Panc1 (cell line): ENCODE data around the gene TEDC2. TPM values are rescaled to one million over a fixed set of nuclear protein-coding genes. Genes with fewer than 3 reads are reported as not detected.
"Not testable (repeated sequence)": the region's sequence is repeated elsewhere in the genome, so short reads cannot be mapped to it uniquely, and the experiment has no call there.

Experiments used
- ATAC-seq: fragments of 200-7000 bp; cut with Tn5 transposase; 2 replicates; pipeline ENCODE4 v1.9.1; 2020; ENCODE audit warnings: mild to moderate bottlenecking, moderate library complexity
- BruUV-seq: library from RNA; stranded (reverse); fragments of 400-500 nt; replicated peaks from 2 replicates; lab custom pipeline; 2021; lab: Mats Ljungman, UMichigan
- CTCF ChIA-PET: fragments of 300-600 bp; sonication (Branson Sonifier 250); formaldehyde crosslinking; loops from one replicate; lab custom pipeline; 2022; ENCODE audit warnings: antibody characterized with exemption; lab: Charles Lee
- POLR2A ChIA-PET: fragments of 300-600 bp; sonication (Branson Sonifier 250); formaldehyde crosslinking; loops from one replicate; lab custom pipeline; 2022; ENCODE audit warnings: antibody characterized with exemption; lab: Charles Lee
- DNase-seq: peaks from one replicate; pipeline ENCODE4 v3.0.0-alpha.2; 2010; ENCODE audit warnings: low read depth, low spot score
- H3K27ac ChIP-seq: 2 replicates; pipeline ENCODE4 v1.5.1; 2011; ENCODE audit warnings: mild to moderate bottlenecking, low read length, inconsistent platforms
- H3K27me3 ChIP-seq: fragments of 200-500 bp; sonication (Bioruptor generic); 2 replicates; pipeline ENCODE4 v1.6.0; 2014; ENCODE audit warnings: low read length, inconsistent platforms; ENCODE audit not compliant: control insufficient read depth, insufficient read depth
- H3K36me3 ChIP-seq: fragments of 200-500 bp; sonication (Bioruptor generic); 2 replicates; pipeline ENCODE4 v1.5.1; 2014; ENCODE audit warnings: inconsistent platforms, mild to moderate bottlenecking, low read length, moderate library complexity; ENCODE audit not compliant: control insufficient read depth, insufficient read depth
- H3K4me1 ChIP-seq: 2 replicates; pipeline ENCODE4 v1.5.1; 2011; ENCODE audit warnings: inconsistent platforms, mild to moderate bottlenecking, low read length, moderate library complexity; ENCODE audit not compliant: control insufficient read depth, insufficient read depth
- H3K4me3 ChIP-seq, 2 experiments: 2 replicates each; pipeline ENCODE4 v1.5.1; 2011 to 2012; ENCODE audit warnings: low read depth in 2 of 2, low read length in 2 of 2, mild to moderate bottlenecking in 2 of 2, inconsistent platforms in 1 of 2, moderate library complexity in 1 of 2
- H3K9me3 ChIP-seq: fragments of 200-500 bp; sonication (Bioruptor generic); 2 replicates; pipeline ENCODE4 v1.5.1; 2014; ENCODE audit warnings: low read depth, mild to moderate bottlenecking, inconsistent platforms, low read length, moderate library complexity; ENCODE audit not compliant: control insufficient read depth, insufficient read depth
- POLR2AphosphoS5 ChIP-seq: IDR thresholded peaks from 2 replicates; pipeline ENCODE4 v1.6.1; 2012; ENCODE audit warnings: mild to moderate bottlenecking, low read depth, low read length, moderate library complexity
- SIN3A ChIP-seq: IDR thresholded peaks from 2 replicates; pipeline ENCODE4 v1.6.1; 2012; ENCODE audit warnings: low read depth, mild to moderate bottlenecking, low read length, moderate library complexity, borderline replicate concordance; ENCODE audit not compliant: insufficient read depth
- TCF7L2 ChIP-seq: IDR thresholded peaks from 2 replicates; pipeline ENCODE4 v1.6.1; 2011; ENCODE audit warnings: mild to moderate bottlenecking, low read depth, low read length, inconsistent platforms
- in situ Hi-C: cut with HindIII; loops from 2 replicates; pipeline ENCODE4 v1.10.0; 2016; ENCODE audit warnings: low sequenced_read_pairs, low pct_unique_long_range_greater_than_20kb
- intact Hi-C: fragments of 100-400 bp; cut with micrococcal nuclease; formaldehyde crosslinking; loops from one replicate; pipeline ENCODE4 v1.10.0; 2022; ENCODE audit not compliant: unreplicated experiment
- total RNA-seq: library from RNA; stranded (reverse); gene quantifications from one replicate; pipeline ENCODE4 v1.2.1, GENCODE V29; 2021; ENCODE audit not compliant: unreplicated experiment
- TF ChIP-seq, protein P1 (sequence below), 2 experiments: IDR thresholded peaks; 2 replicates each; pipeline ENCODE4 v1.6.1; 2011 to 2012; ENCODE audit warnings: low read depth in 2 of 2, control low read depth in 1 of 2, low read length in 1 of 2, mild to moderate bottlenecking in 1 of 2, moderate library complexity in 1 of 2; ENCODE audit not compliant: insufficient read depth in 1 of 2
- TF ChIP-seq, protein P2 (sequence below): fragments of 450-650 bp; IDR thresholded peaks from 2 replicates; pipeline ENCODE4 v1.5.1; 2017; ENCODE audit warnings: mild to moderate bottlenecking

The TEDC2 gene
- total RNA-seq, 1 experiment from 2014 or later: 25.0 TPM

DNA sequence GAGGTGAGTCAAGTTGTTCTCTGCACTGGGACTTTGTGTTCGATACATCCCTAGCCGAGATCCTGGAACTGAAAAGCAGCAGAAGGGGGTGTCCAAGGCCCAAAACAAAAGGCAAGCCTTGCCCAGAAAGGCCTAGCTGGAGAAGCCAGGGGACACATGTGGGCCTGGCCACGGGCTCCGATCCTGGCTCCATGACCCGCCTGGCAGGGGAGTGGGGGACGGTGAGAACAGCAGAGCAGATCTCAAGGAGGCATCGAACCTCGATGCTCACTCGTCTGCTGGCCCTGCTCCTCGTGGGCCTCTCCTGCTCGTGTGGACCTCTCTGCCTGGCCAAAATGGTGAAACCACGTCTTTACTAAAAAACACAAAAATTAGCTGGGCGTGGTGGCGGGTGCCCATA, 21.8 kb upstream of the TEDC2 start:
- Histone ChIP-seq H3K4me1 (no peaks in the 10 kb centered on the region), H3K27me3 (no peaks in the 10 kb centered on the region), H3K36me3 (peaks cover 16% of the 10 kb centered on the region), H3K4me3 (no peak overlapping the region), H3K27ac (no peak overlapping the region), H3K9me3 (no peaks in the 10 kb centered on the region)
- intact Hi-C loops (no loop called here), in situ Hi-C loops (no loop called here)
- ATAC-seq (no peak), DNase-seq (no peak)
- TF ChIP-seq, protein P1, sequence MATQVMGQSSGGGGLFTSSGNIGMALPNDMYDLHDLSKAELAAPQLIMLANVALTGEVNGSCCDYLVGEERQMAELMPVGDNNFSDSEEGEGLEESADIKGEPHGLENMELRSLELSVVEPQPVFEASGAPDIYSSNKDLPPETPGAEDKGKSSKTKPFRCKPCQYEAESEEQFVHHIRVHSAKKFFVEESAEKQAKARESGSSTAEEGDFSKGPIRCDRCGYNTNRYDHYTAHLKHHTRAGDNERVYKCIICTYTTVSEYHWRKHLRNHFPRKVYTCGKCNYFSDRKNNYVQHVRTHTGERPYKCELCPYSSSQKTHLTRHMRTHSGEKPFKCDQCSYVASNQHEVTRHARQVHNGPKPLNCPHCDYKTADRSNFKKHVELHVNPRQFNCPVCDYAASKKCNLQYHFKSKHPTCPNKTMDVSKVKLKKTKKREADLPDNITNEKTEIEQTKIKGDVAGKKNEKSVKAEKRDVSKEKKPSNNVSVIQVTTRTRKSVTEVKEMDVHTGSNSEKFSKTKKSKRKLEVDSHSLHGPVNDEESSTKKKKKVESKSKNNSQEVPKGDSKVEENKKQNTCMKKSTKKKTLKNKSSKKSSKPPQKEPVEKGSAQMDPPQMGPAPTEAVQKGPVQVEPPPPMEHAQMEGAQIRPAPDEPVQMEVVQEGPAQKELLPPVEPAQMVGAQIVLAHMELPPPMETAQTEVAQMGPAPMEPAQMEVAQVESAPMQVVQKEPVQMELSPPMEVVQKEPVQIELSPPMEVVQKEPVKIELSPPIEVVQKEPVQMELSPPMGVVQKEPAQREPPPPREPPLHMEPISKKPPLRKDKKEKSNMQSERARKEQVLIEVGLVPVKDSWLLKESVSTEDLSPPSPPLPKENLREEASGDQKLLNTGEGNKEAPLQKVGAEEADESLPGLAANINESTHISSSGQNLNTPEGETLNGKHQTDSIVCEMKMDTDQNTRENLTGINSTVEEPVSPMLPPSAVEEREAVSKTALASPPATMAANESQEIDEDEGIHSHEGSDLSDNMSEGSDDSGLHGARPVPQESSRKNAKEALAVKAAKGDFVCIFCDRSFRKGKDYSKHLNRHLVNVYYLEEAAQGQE (IDR thresholded peaks at IDR 0.05; ENCODE audit: insufficient read depth in 1 of 2, low read depth in 2 of 2, low read length in 1 of 2): no peak
- TF ChIP-seq, protein P2, sequence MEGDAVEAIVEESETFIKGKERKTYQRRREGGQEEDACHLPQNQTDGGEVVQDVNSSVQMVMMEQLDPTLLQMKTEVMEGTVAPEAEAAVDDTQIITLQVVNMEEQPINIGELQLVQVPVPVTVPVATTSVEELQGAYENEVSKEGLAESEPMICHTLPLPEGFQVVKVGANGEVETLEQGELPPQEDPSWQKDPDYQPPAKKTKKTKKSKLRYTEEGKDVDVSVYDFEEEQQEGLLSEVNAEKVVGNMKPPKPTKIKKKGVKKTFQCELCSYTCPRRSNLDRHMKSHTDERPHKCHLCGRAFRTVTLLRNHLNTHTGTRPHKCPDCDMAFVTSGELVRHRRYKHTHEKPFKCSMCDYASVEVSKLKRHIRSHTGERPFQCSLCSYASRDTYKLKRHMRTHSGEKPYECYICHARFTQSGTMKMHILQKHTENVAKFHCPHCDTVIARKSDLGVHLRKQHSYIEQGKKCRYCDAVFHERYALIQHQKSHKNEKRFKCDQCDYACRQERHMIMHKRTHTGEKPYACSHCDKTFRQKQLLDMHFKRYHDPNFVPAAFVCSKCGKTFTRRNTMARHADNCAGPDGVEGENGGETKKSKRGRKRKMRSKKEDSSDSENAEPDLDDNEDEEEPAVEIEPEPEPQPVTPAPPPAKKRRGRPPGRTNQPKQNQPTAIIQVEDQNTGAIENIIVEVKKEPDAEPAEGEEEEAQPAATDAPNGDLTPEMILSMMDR: no peak
- no peak for TF ChIP-seq POLR2AphosphoS5
- TF ChIP-seq SIN3A: no peak
- TF ChIP-seq TCF7L2: no peak
- POLR2A ChIA-PET: no interaction called here
- BruUV-seq: no TSS peak
- CTCF ChIA-PET: no interaction called here

GRCh38 chr16:2439598-2439997, 20.3 kb upstream of the TEDC2 start:
- BruUV-seq: no TSS peak
- ChIA-PET CTCF (no interaction called here), POLR2A (no interaction called here)
- TF ChIP-seq, protein P2: no peak
- TF ChIP-seq POLR2AphosphoS5 (no peak), SIN3A (no peak), TCF7L2 (no peak)
- TF ChIP-seq, protein P1 (IDR thresholded peaks at IDR 0.05; ENCODE audit: insufficient read depth in 1 of 2, low read depth in 2 of 2, low read length in 1 of 2): no peak
- Histone ChIP-seq H3K9me3 (no peaks in the 10 kb centered on the region), H3K27me3 (no peaks in the 10 kb centered on the region), H3K27ac (no peak overlapping the region), H3K4me1 (no peaks in the 10 kb centered on the region), H3K4me3 (no peak overlapping the region), H3K36me3 (peaks cover 21% of the 10 kb centered on the region)
- in situ Hi-C loops (no loop called here), intact Hi-C loops (no loop called here)
- DNase-seq: no peak
- no peak; the same call in 1 of the 2 replicates for ATAC-seq

- ATAC-seq, H3K4me1 ChIP-seq, H3K4me3 ChIP-seq, H3K9me3 ChIP-seq, H3K27ac ChIP-seq, DNase-seq, intact Hi-C loops, H3K27me3 ChIP-seq, in situ Hi-C loops, CTCF ChIA-PET, BruUV-seq: not testable (repeated sequence)
- peaks cover 21% of the 10 kb centered on the region for H3K36me3 ChIP-seq
- POLR2A ChIA-PET: interaction anchor here (0.7 kb wide), 1 partner anchor 17 kb away, joined by 7 read pairs; no protein-coding TSS in a partner anchor
Measured at GRCh38 chr16:2441143-2441804, 18.6 kb upstream of the TEDC2 start.
